GM23338 (cell line): ENCODE data around the gene CLCN1. TPM values are rescaled to one million over a fixed set of nuclear protein-coding genes. Genes with fewer than 3 reads are reported as not detected.

Experiments used
- ATAC-seq: fragments of 200-7000 bp; cut with Tn5 transposase; 3 replicates; pipeline ENCODE4 v1.9.1; 2020
- DNase-seq: peaks from one replicate; pipeline ENCODE4 v3.0.0-alpha.2; 2015; ENCODE audit warnings: low spot score
- H2AFZ ChIP-seq: fragments of 200-600 bp; sonication (generic); 2 replicates; pipeline ENCODE4 v1.8.0; 2016; ENCODE audit warnings: antibody characterized with exemption, mild to moderate bottlenecking, moderate library complexity
- H3F3A ChIP-seq: fragments of 200-600 bp; sonication (generic); replicated peaks from 2 replicates; pipeline ENCODE4 v1.8.0; 2017; ENCODE audit warnings: antibody characterized with exemption, mixed run types, low read depth
- H3K27ac ChIP-seq: fragments of 200-600 bp; sonication (generic); 2 replicates; pipeline ENCODE4 v1.6.1; 2016; ENCODE audit warnings: low read depth
- H3K27me3 ChIP-seq: fragments of 200-600 bp; sonication (generic); 2 replicates; pipeline ENCODE4 v1.8.0; 2016; ENCODE audit warnings: mild to moderate bottlenecking, mixed run types, moderate library complexity; ENCODE audit not compliant: insufficient read depth
- H3K36me3 ChIP-seq: fragments of 200-600 bp; sonication (generic); 2 replicates; pipeline ENCODE4 v1.8.0; 2016; ENCODE audit warnings: mild to moderate bottlenecking; ENCODE audit not compliant: insufficient read depth
- H3K4me1 ChIP-seq: fragments of 200-600 bp; sonication (generic); 2 replicates; pipeline ENCODE4 v1.8.0; 2016; ENCODE audit warnings: mild to moderate bottlenecking, moderate library complexity; ENCODE audit not compliant: insufficient read depth
- H3K4me2 ChIP-seq: fragments of 200-600 bp; sonication (generic); 2 replicates; pipeline ENCODE4 v1.7.1; 2017; ENCODE audit warnings: mixed run types
- H3K4me3 ChIP-seq: fragments of 200-600 bp; sonication (generic); 2 replicates; pipeline ENCODE4 v1.6.1; 2016; ENCODE audit warnings: mixed run types
- H3K79me2 ChIP-seq: fragments of 200-600 bp; sonication (generic); replicated peaks from 2 replicates; pipeline ENCODE4 v1.8.0; 2017; ENCODE audit warnings: mild to moderate bottlenecking; ENCODE audit not compliant: insufficient read depth
- H3K9me2 ChIP-seq: fragments of 200-600 bp; sonication (generic); 2 replicates; pipeline ENCODE4 v1.8.0; 2017; ENCODE audit not compliant: insufficient read depth
- H4K20me1 ChIP-seq: fragments of 200-600 bp; sonication (generic); replicated peaks from 2 replicates; pipeline ENCODE4 v1.8.0; 2017; ENCODE audit warnings: mild to moderate bottlenecking; ENCODE audit not compliant: insufficient read depth
- H3K27ac Mint-ChIP-seq: 2 replicates; pipeline ENCODE4 v1.8.0; 2020; ENCODE audit warnings: inconsistent platforms, mild to moderate bottlenecking, moderate library complexity, mixed read lengths
- H3K27me3 Mint-ChIP-seq: 3 replicates; pipeline ENCODE4 v1.8.0; 2022; ENCODE audit warnings: low read depth, mild to moderate bottlenecking, moderate library complexity, mixed read lengths, inconsistent platforms; ENCODE audit not compliant: insufficient read depth, poor library complexity
- H3K36me3 Mint-ChIP-seq: 3 replicates; pipeline ENCODE4 v1.8.0; 2021; ENCODE audit warnings: low read depth, mild to moderate bottlenecking, inconsistent platforms, moderate library complexity, mixed read lengths
- H3K4me1 Mint-ChIP-seq: 3 replicates; pipeline ENCODE4 v1.8.0; 2020; ENCODE audit warnings: mild to moderate bottlenecking, inconsistent platforms, mixed read lengths
- H3K4me3 Mint-ChIP-seq: 3 replicates; pipeline ENCODE4 v1.8.0; 2021; ENCODE audit warnings: moderate library complexity, mild to moderate bottlenecking, inconsistent platforms, mixed read lengths
- H3K9me3 Mint-ChIP-seq: 3 replicates; pipeline ENCODE4 v1.8.0; 2020; ENCODE audit warnings: moderate library complexity, mild to moderate bottlenecking, inconsistent platforms, mixed read lengths
- CREB1 ChIP-seq: fragments of 250-450 bp; sonication (Bioruptor Pico); IDR thresholded peaks from 2 replicates; pipeline ENCODE4 v1.5.0; 2020; ENCODE audit warnings: low read depth, mild to moderate bottlenecking, moderate library complexity
- EZH2 ChIP-seq: fragments of 200-600 bp; sonication (generic); IDR thresholded peaks from one replicate; pipeline ENCODE4 v1.8.0; 2017; ENCODE audit warnings: antibody characterized with exemption, mild to moderate bottlenecking, low read depth; ENCODE audit not compliant: unreplicated experiment
- EZH2phosphoT487 ChIP-seq: fragments of 200-600 bp; sonication (generic); IDR thresholded peaks from one replicate; pipeline ENCODE4 v1.8.1; 2018; ENCODE audit warnings: antibody characterized with exemption; ENCODE audit not compliant: unreplicated experiment
- JUNB ChIP-seq: IDR thresholded peaks from one replicate; pipeline ENCODE4 v1.6.1; 2016; ENCODE audit warnings: antibody characterized with exemption; ENCODE audit not compliant: unreplicated experiment
- NANOG ChIP-seq: IDR thresholded peaks from 2 replicates; pipeline ENCODE4 v1.6.1; 2016; ENCODE audit warnings: antibody characterized with exemption, borderline replicate concordance
- POLR2AphosphoS5 ChIP-seq: IDR thresholded peaks from 2 replicates; pipeline ENCODE4 v1.6.1; 2016; ENCODE audit warnings: antibody characterized with exemption, low read depth
- STAT1 ChIP-seq: IDR thresholded peaks from one replicate; pipeline ENCODE4 v1.6.1; 2016; ENCODE audit warnings: antibody characterized with exemption; ENCODE audit not compliant: unreplicated experiment
- ZNF114 ChIP-seq: fragments of 250-450 bp; sonication (Bioruptor Pico); IDR thresholded peaks from 2 replicates; pipeline ENCODE4 v1.5.0; 2020; ENCODE audit warnings: mild to moderate bottlenecking, moderate library complexity
- ZNF331 ChIP-seq: fragments of 250-450 bp; sonication (Bioruptor Pico); IDR thresholded peaks from 2 replicates; pipeline ENCODE4 v1.5.0; 2020; ENCODE audit warnings: low read depth, mild to moderate bottlenecking, moderate library complexity
- polyA plus RNA-seq: library from polyadenylated mRNA; unstranded; fragments of >200 nt; fragmentation: Nextera tagmentation; extraction: Ambion mirVana; gene quantifications from 2 replicates; pipeline ENCODE4 v1.2.1, GENCODE V29; 2016
- total RNA-seq: library from RNA; depleted of rRNA; stranded (reverse); fragments of >200 nt; shearing (Covaris generic); gene quantifications from 2 replicates; pipeline ENCODE4 v1.2.3, GENCODE V29; 2014
- TF ChIP-seq, protein P1 (sequence below): fragments of 250-450 bp; sonication (Bioruptor Pico); IDR thresholded peaks from 2 replicates; pipeline ENCODE4 v1.5.0; 2020; ENCODE audit warnings: mild to moderate bottlenecking, moderate library complexity
- TF ChIP-seq, protein P2 (sequence below), 2 experiments: fragments of 200-600 bp in 1 of 2; sonication (generic) in 1 of 2; conservative IDR thresholded peaks; 2 replicates each; pipeline versions ENCODE4 v1.5.1 to v1.6.1; 2016 to 2017; ENCODE audit warnings: antibody characterized with exemption in 2 of 2, low read depth in 2 of 2, mild to moderate bottlenecking in 2 of 2, moderate library complexity in 1 of 2
- TF ChIP-seq, protein P3 (sequence below): IDR thresholded peaks from one replicate; pipeline ENCODE4 v1.6.1; 2018; ENCODE audit warnings: antibody characterized with exemption; ENCODE audit not compliant: unreplicated experiment
- TF ChIP-seq, protein P4 (sequence below): IDR thresholded peaks from 2 replicates; pipeline ENCODE4 v1.6.1; 2016; ENCODE audit warnings: antibody characterized with exemption

CLCN1 gene
- total and polyA plus RNA-seq, 2 experiments from 2014 or later = 0.38 to 0.48 TPM

DNA sequence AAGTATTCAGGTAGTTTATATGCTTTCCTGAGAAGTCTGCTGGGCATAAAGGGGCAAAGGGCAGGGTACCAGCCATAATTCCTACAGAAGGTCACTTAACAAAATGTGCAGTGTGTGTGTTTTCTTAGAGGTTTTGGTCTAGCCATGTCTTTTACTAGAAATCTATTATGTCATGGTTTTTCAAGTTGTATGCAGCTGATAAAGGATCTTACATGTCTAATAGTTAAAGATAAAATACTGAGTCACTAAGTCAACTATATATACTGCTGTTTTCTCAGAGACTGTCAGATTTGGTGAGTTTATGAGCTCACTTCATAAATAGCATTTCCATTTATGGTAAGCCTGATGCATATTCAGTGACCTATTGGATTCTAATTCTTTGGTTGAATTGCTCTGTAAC is 20.0 kb upstream of the CLCN1 start:
- ATAC-seq (no peak), DNase-seq (no peak)
- Histone ChIP-seq H4K20me1 (peaks cover 20% of the 10 kb centered on the region), H3K27me3 (no peaks in the 10 kb centered on the region), H3K4me1 (no peaks in the 10 kb centered on the region), H3K4me3 (no peak overlapping the region), H2AFZ (no peak overlapping the region), H3K4me2 (no peak overlapping the region), H3K36me3 (peaks cover 76% of the 10 kb centered on the region), H3K9me2 (no peaks in the 10 kb centered on the region), H3F3A (peaks cover 2% of the 10 kb centered on the region; the same call in 1 of the 2 replicates), H3K79me2 (peaks cover 39% of the 10 kb centered on the region), H3K27ac (no peak overlapping the region)
- TF ChIP-seq, protein P1, sequence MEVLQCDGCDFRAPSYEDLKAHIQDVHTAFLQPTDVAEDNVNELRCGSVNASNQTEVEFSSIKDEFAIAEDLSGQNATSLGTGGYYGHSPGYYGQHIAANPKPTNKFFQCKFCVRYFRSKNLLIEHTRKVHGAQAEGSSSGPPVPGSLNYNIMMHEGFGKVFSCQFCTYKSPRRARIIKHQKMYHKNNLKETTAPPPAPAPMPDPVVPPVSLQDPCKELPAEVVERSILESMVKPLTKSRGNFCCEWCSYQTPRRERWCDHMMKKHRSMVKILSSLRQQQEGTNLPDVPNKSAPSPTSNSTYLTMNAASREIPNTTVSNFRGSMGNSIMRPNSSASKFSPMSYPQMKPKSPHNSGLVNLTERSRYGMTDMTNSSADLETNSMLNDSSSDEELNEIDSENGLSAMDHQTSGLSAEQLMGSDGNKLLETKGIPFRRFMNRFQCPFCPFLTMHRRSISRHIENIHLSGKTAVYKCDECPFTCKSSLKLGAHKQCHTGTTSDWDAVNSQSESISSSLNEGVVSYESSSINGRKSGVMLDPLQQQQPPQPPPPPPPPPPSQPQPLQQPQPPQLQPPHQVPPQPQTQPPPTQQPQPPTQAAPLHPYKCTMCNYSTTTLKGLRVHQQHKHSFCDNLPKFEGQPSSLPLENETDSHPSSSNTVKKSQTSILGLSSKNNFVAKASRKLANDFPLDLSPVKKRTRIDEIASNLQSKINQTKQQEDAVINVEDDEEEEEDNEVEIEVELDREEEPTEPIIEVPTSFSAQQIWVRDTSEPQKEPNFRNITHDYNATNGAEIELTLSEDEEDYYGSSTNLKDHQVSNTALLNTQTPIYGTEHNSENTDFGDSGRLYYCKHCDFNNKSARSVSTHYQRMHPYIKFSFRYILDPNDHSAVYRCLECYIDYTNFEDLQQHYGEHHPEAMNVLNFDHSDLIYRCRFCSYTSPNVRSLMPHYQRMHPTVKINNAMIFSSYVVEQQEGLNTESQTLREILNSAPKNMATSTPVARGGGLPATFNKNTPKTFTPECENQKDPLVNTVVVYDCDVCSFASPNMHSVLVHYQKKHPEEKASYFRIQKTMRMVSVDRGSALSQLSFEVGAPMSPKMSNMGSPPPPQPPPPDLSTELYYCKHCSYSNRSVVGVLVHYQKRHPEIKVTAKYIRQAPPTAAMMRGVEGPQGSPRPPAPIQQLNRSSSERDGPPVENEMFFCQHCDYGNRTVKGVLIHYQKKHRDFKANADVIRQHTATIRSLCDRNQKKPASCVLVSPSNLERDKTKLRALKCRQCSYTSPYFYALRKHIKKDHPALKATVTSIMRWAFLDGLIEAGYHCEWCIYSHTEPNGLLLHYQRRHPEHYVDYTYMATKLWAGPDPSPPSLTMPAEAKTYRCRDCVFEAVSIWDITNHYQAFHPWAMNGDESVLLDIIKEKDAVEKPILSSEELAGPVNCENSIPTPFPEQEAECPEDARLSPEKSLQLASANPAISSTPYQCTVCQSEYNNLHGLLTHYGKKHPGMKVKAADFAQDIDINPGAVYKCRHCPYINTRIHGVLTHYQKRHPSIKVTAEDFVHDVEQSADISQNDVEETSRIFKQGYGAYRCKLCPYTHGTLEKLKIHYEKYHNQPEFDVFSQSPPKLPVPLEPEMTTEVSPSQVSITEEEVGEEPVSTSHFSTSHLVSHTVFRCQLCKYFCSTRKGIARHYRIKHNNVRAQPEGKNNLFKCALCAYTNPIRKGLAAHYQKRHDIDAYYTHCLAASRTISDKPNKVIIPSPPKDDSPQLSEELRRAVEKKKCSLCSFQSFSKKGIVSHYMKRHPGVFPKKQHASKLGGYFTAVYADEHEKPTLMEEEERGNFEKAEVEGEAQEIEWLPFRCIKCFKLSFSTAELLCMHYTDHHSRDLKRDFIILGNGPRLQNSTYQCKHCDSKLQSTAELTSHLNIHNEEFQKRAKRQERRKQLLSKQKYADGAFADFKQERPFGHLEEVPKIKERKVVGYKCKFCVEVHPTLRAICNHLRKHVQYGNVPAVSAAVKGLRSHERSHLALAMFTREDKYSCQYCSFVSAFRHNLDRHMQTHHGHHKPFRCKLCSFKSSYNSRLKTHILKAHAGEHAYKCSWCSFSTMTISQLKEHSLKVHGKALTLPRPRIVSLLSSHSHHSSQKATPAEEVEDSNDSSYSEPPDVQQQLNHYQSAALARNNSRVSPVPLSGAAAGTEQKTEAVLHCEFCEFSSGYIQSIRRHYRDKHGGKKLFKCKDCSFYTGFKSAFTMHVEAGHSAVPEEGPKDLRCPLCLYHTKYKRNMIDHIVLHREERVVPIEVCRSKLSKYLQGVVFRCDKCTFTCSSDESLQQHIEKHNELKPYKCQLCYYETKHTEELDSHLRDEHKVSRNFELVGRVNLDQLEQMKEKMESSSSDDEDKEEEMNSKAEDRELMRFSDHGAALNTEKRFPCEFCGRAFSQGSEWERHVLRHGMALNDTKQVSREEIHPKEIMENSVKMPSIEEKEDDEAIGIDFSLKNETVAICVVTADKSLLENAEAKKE = no peak
- TF ChIP-seq, protein P2, sequence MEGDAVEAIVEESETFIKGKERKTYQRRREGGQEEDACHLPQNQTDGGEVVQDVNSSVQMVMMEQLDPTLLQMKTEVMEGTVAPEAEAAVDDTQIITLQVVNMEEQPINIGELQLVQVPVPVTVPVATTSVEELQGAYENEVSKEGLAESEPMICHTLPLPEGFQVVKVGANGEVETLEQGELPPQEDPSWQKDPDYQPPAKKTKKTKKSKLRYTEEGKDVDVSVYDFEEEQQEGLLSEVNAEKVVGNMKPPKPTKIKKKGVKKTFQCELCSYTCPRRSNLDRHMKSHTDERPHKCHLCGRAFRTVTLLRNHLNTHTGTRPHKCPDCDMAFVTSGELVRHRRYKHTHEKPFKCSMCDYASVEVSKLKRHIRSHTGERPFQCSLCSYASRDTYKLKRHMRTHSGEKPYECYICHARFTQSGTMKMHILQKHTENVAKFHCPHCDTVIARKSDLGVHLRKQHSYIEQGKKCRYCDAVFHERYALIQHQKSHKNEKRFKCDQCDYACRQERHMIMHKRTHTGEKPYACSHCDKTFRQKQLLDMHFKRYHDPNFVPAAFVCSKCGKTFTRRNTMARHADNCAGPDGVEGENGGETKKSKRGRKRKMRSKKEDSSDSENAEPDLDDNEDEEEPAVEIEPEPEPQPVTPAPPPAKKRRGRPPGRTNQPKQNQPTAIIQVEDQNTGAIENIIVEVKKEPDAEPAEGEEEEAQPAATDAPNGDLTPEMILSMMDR (conservative IDR thresholded peaks at IDR 0.05; ENCODE audit: low read depth in 2 of 2) = no peak
- TF ChIP-seq, protein P3, sequence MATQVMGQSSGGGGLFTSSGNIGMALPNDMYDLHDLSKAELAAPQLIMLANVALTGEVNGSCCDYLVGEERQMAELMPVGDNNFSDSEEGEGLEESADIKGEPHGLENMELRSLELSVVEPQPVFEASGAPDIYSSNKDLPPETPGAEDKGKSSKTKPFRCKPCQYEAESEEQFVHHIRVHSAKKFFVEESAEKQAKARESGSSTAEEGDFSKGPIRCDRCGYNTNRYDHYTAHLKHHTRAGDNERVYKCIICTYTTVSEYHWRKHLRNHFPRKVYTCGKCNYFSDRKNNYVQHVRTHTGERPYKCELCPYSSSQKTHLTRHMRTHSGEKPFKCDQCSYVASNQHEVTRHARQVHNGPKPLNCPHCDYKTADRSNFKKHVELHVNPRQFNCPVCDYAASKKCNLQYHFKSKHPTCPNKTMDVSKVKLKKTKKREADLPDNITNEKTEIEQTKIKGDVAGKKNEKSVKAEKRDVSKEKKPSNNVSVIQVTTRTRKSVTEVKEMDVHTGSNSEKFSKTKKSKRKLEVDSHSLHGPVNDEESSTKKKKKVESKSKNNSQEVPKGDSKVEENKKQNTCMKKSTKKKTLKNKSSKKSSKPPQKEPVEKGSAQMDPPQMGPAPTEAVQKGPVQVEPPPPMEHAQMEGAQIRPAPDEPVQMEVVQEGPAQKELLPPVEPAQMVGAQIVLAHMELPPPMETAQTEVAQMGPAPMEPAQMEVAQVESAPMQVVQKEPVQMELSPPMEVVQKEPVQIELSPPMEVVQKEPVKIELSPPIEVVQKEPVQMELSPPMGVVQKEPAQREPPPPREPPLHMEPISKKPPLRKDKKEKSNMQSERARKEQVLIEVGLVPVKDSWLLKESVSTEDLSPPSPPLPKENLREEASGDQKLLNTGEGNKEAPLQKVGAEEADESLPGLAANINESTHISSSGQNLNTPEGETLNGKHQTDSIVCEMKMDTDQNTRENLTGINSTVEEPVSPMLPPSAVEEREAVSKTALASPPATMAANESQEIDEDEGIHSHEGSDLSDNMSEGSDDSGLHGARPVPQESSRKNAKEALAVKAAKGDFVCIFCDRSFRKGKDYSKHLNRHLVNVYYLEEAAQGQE = no peak
- TF ChIP-seq STAT1 = no peak
- TF ChIP-seq ZNF331 (CRISPR knock-in tag) = no peak
- TF ChIP-seq JUNB = no peak
- TF ChIP-seq POLR2AphosphoS5 = no peak
- TF ChIP-seq ZNF114 = no peak
- TF ChIP-seq CREB1 (CRISPR knock-in tag) = no peak
- no peak for TF ChIP-seq EZH2phosphoT487
- TF ChIP-seq, protein P4, sequence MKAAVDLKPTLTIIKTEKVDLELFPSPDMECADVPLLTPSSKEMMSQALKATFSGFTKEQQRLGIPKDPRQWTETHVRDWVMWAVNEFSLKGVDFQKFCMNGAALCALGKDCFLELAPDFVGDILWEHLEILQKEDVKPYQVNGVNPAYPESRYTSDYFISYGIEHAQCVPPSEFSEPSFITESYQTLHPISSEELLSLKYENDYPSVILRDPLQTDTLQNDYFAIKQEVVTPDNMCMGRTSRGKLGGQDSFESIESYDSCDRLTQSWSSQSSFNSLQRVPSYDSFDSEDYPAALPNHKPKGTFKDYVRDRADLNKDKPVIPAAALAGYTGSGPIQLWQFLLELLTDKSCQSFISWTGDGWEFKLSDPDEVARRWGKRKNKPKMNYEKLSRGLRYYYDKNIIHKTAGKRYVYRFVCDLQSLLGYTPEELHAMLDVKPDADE = no peak
- no peak for TF ChIP-seq EZH2
- TF ChIP-seq NANOG = no peak
- Mint-ChIP-seq H3K36me3 (peaks cover 93% of the 10 kb centered on the region), H3K4me3 (no peak overlapping the region), H3K9me3 (no peaks in the 10 kb centered on the region), H3K27me3 (no peaks in the 10 kb centered on the region), H3K4me1 (no peaks in the 10 kb centered on the region), H3K27ac (no peak overlapping the region)
